ENCODE data around the gene GPX3.

Gene GPX3

GRCh38 chr5:151022511-151023018 is 2.2 kb downstream of the GPX3 start:
- DNase-seq (ENCODE audit: low read depth, low spot score), result no peak
- TF ChIP-seq SUZ12 (IDR thresholded peaks at IDR 0.05; ENCODE audit: extremely low read depth, insufficient read depth, insufficient read length), result no peak
- TF ChIP-seq YY1 (IDR thresholded peaks at IDR 0.05; ENCODE audit: insufficient read depth, insufficient read length), result no peak
- no peak for TF ChIP-seq ZNF274 (IDR thresholded peaks at IDR 0.05; ENCODE audit: low read depth, low read length)
- peaks cover 27% of the 10 kb centered on the region for H3K27me3 ChIP-seq (ENCODE audit: insufficient read depth, insufficient read length)
- H3K4me1 ChIP-seq (ENCODE audit: insufficient read depth, insufficient read length), result peaks cover 4% of the 10 kb centered on the region
- H3K36me3 ChIP-seq (ENCODE audit: insufficient read depth, insufficient read length, low read length), result peaks cover 20% of the 10 kb centered on the region
- H3K9ac ChIP-seq (ENCODE audit: insufficient read length, low read depth), result no peak overlapping the region
- H3K9me3 ChIP-seq (ENCODE audit: insufficient read depth, low read length), result no peaks in the 10 kb centered on the region
- no peak overlapping the region for H3K4me3 ChIP-seq (ENCODE audit: insufficient read length, low read depth)

- peaks cover 4% of the 10 kb centered on the region for H3K4me1 ChIP-seq (ENCODE audit: insufficient read depth, insufficient read length)
- no peak for DNase-seq (ENCODE audit: low read depth, low spot score)
- peaks cover 26% of the 10 kb centered on the region for H3K36me3 ChIP-seq (ENCODE audit: insufficient read depth, insufficient read length, low read length)
- no peak overlapping the region for H3K4me3 ChIP-seq (ENCODE audit: insufficient read length, low read depth)
- H3K9ac ChIP-seq (ENCODE audit: insufficient read length, low read depth), result no peak overlapping the region
- no peak for TF ChIP-seq ZNF274 (IDR thresholded peaks at IDR 0.05; ENCODE audit: low read depth, low read length)
- TF ChIP-seq YY1 (IDR thresholded peaks at IDR 0.05; ENCODE audit: insufficient read depth, insufficient read length), result no peak
- no peak for TF ChIP-seq SUZ12 (IDR thresholded peaks at IDR 0.05; ENCODE audit: extremely low read depth, insufficient read depth, insufficient read length)
- no peaks in the 10 kb centered on the region for H3K9me3 ChIP-seq (ENCODE audit: insufficient read depth, low read length)
- peaks cover 27% of the 10 kb centered on the region for H3K27me3 ChIP-seq (ENCODE audit: insufficient read depth, insufficient read length)
Observed at GRCh38 chr5:151023047-151023615, 2.7 kb downstream of the GPX3 start.

- TF ChIP-seq SUZ12 (IDR thresholded peaks at IDR 0.05; ENCODE audit: extremely low read depth, insufficient read depth, insufficient read length) (no peak), ZNF274 (IDR thresholded peaks at IDR 0.05; ENCODE audit: low read depth, low read length) (no peak), YY1 (IDR thresholded peaks at IDR 0.05; ENCODE audit: insufficient read depth, insufficient read length) (no peak)
- no peaks in the 10 kb centered on the region for H3K9me3 ChIP-seq (ENCODE audit: insufficient read depth, low read length)
- DNase-seq (ENCODE audit: low read depth, low spot score), result no peak
- peaks cover 31% of the 10 kb centered on the region for H3K36me3 ChIP-seq (ENCODE audit: insufficient read depth, insufficient read length, low read length)
- peaks cover 27% of the 10 kb centered on the region for H3K27me3 ChIP-seq (ENCODE audit: insufficient read depth, insufficient read length)
- no peak overlapping the region for H3K9ac ChIP-seq (ENCODE audit: insufficient read length, low read depth)
- peaks cover 4% of the 10 kb centered on the region for H3K4me1 ChIP-seq (ENCODE audit: insufficient read depth, insufficient read length)
- H3K4me3 ChIP-seq (ENCODE audit: insufficient read length, low read depth), result no peak overlapping the region
Observed at GRCh38 chr5:151023651-151024050, 3.3 kb downstream of the GPX3 start.

- H3K36me3 ChIP-seq (ENCODE audit: insufficient read depth, insufficient read length, low read length), result peaks cover 41% of the 10 kb centered on the region
- H3K9ac ChIP-seq (ENCODE audit: insufficient read length, low read depth), result no peak overlapping the region
- H3K9me3 ChIP-seq (ENCODE audit: insufficient read depth, low read length), result no peaks in the 10 kb centered on the region
- DNase-seq (ENCODE audit: low read depth, low spot score), result no peak
- peaks cover 4% of the 10 kb centered on the region for H3K4me1 ChIP-seq (ENCODE audit: insufficient read depth, insufficient read length)
- H3K27me3 ChIP-seq (ENCODE audit: insufficient read depth, insufficient read length), result peaks cover 18% of the 10 kb centered on the region
- H3K4me3 ChIP-seq (ENCODE audit: insufficient read length, low read depth), result no peak overlapping the region
- no peak for TF ChIP-seq YY1 (IDR thresholded peaks at IDR 0.05; ENCODE audit: insufficient read depth, insufficient read length)
- no peak for TF ChIP-seq SUZ12 (IDR thresholded peaks at IDR 0.05; ENCODE audit: extremely low read depth, insufficient read depth, insufficient read length)
- TF ChIP-seq ZNF274 (IDR thresholded peaks at IDR 0.05; ENCODE audit: low read depth, low read length), result no peak
Observed at GRCh38 chr5:151024440-151025249, 4.3 kb downstream of the GPX3 start.

DNA sequence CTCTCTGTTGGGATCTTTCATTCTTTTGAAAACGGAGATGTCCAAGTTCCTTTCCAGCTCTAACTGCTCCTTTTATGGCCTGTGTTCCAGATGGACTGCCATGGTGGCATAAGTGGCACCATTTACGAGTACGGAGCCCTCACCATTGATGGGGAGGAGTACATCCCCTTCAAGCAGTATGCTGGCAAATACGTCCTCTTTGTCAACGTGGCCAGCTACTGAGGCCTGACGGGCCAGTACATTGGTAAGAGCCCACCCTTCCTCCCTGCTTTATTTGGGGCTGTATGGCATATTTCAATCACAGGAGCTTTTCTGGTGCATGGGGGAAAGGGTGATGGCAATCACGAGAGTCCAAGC is 4.8 kb downstream of the GPX3 start:
- peaks cover 47% of the 10 kb centered on the region for H3K36me3 ChIP-seq (ENCODE audit: insufficient read depth, insufficient read length, low read length)
- no peak overlapping the region for H3K9ac ChIP-seq (ENCODE audit: insufficient read length, low read depth)
- H3K9me3 ChIP-seq (ENCODE audit: insufficient read depth, low read length), result no peaks in the 10 kb centered on the region
- peaks cover 4% of the 10 kb centered on the region for H3K4me1 ChIP-seq (ENCODE audit: insufficient read depth, insufficient read length)
- no peak for DNase-seq (ENCODE audit: low read depth, low spot score)
- H3K27me3 ChIP-seq (ENCODE audit: insufficient read depth, insufficient read length), result peaks cover 12% of the 10 kb centered on the region
- H3K4me3 ChIP-seq (ENCODE audit: insufficient read length, low read depth), result no peak overlapping the region
- TF ChIP-seq SUZ12 (IDR thresholded peaks at IDR 0.05; ENCODE audit: extremely low read depth, insufficient read depth, insufficient read length), result no peak
- TF ChIP-seq YY1 (IDR thresholded peaks at IDR 0.05; ENCODE audit: insufficient read depth, insufficient read length), result no peak
- TF ChIP-seq ZNF274 (IDR thresholded peaks at IDR 0.05; ENCODE audit: low read depth, low read length), result no peak

DNA sequence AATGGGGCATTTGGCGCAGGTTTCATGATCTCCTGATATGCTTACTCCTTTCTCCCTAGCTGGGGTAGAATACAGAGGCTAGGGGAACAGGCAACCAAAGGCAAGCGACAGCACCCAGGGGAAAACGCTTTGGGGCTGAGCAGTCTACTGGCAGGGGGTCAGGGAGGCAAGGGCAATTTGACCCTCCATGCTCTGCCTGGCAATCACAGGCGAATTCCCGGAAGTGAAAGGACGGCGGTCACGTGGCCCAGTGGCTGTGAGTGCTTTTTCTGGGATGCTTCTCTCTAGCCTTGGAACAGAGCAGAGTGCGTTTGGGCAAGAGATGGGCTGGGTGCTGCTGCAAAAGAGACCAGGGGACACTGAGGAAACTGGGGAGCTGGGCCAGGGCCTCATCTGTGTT is 5.7 kb downstream of the GPX3 start:
- H3K9ac ChIP-seq (ENCODE audit: insufficient read length, low read depth), result no peak overlapping the region
- peaks cover 9% of the 10 kb centered on the region for H3K27me3 ChIP-seq (ENCODE audit: insufficient read depth, insufficient read length)
- peaks cover 2% of the 10 kb centered on the region for H3K4me1 ChIP-seq (ENCODE audit: insufficient read depth, insufficient read length)
- TF ChIP-seq YY1 (IDR thresholded peaks at IDR 0.05; ENCODE audit: insufficient read depth, insufficient read length), result no peak
- TF ChIP-seq ZNF274 (IDR thresholded peaks at IDR 0.05; ENCODE audit: low read depth, low read length), result no peak
- TF ChIP-seq SUZ12 (IDR thresholded peaks at IDR 0.05; ENCODE audit: extremely low read depth, insufficient read depth, insufficient read length), result no peak
- H3K9me3 ChIP-seq (ENCODE audit: insufficient read depth, low read length), result no peaks in the 10 kb centered on the region
- H3K36me3 ChIP-seq (ENCODE audit: insufficient read depth, insufficient read length, low read length), result peaks cover 55% of the 10 kb centered on the region
- no peak for DNase-seq (ENCODE audit: low read depth, low spot score)
- H3K4me3 ChIP-seq (ENCODE audit: insufficient read length, low read depth), result no peak overlapping the region

DNA sequence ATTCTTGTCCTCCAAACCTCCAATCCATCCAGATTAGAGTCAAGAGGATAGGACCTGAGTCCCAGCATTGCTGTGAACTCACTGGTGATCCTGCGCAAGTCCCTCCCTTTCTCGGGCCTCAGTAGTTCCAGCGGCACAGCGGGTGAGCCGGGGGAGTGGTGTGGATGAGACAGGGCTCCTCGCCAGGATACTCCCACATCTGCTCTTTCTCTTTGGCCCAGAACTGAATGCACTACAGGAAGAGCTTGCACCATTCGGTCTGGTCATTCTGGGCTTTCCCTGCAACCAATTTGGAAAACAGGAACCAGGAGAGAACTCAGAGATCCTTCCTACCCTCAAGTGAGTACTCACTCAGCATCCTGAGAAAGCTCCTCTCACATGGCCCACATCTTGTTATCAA is 6.3 kb downstream of the GPX3 start:
- no peaks in the 10 kb centered on the region for H3K9me3 ChIP-seq (ENCODE audit: insufficient read depth, low read length)
- H3K27me3 ChIP-seq (ENCODE audit: insufficient read depth, insufficient read length), result peaks cover 3% of the 10 kb centered on the region
- no peak overlapping the region for H3K4me3 ChIP-seq (ENCODE audit: insufficient read length, low read depth)
- TF ChIP-seq SUZ12 (IDR thresholded peaks at IDR 0.05; ENCODE audit: extremely low read depth, insufficient read depth, insufficient read length) (no peak), ZNF274 (IDR thresholded peaks at IDR 0.05; ENCODE audit: low read depth, low read length) (no peak), YY1 (IDR thresholded peaks at IDR 0.05; ENCODE audit: insufficient read depth, insufficient read length) (no peak)
- peaks cover 61% of the 10 kb centered on the region for H3K36me3 ChIP-seq (ENCODE audit: insufficient read depth, insufficient read length, low read length)
- no peaks in the 10 kb centered on the region for H3K4me1 ChIP-seq (ENCODE audit: insufficient read depth, insufficient read length)
- H3K9ac ChIP-seq (ENCODE audit: insufficient read length, low read depth), result no peak overlapping the region
- no peak for DNase-seq (ENCODE audit: low read depth, low spot score)
